HUES64 (cell line): ENCODE results near the gene EPHB6. TPM values are rescaled to one million over a fixed set of nuclear protein-coding genes. Genes with fewer than 3 reads are reported as not detected.

Experiments
- H3K27ac ChIP-seq: 2 replicates; pipeline ENCODE4 v1.7.0; 2013; ENCODE audit warnings: low read depth, low read length, inconsistent platforms
- H3K27me3 ChIP-seq: 2 replicates; pipeline ENCODE4 v1.6.1; 2013; ENCODE audit warnings: mild to moderate bottlenecking, low read length; ENCODE audit not compliant: insufficient read depth
- H3K36me3 ChIP-seq: 2 replicates; pipeline ENCODE4 v1.6.1; 2013; ENCODE audit warnings: mild to moderate bottlenecking, low read length; ENCODE audit not compliant: insufficient read depth
- H3K4me1 ChIP-seq: 2 replicates; pipeline ENCODE4 v1.6.1; 2013; ENCODE audit warnings: mild to moderate bottlenecking, low read length, moderate library complexity; ENCODE audit not compliant: insufficient read depth
- H3K4me3 ChIP-seq: 2 replicates; pipeline ENCODE4 v1.5.1; 2013; ENCODE audit warnings: mild to moderate bottlenecking, low read length, moderate library complexity
- H3K9ac ChIP-seq: 2 replicates; pipeline ENCODE4 v1.6.1; 2013; ENCODE audit warnings: mild to moderate bottlenecking, low read depth, low read length
- H3K9me3 ChIP-seq: 2 replicates; pipeline ENCODE4 v1.6.1; 2013; ENCODE audit warnings: low read depth, low read length; ENCODE audit not compliant: insufficient read depth
- WGBS: fragments of 150-250, 120-280 bp; methylation state at CpG from one replicate; pipeline ENCODE4 v1.1.7; 2013; ENCODE audit warnings: missing lambda C conversion rate; 5-methylcytosine and 5-hydroxymethylcytosine counted together
- polyA plus RNA-seq, 2 experiments: library from polyadenylated mRNA; stranded (reverse); fragments of 50-300 nt; gene quantifications; one replicate each; pipeline ENCODE4 v1.2.3, GENCODE V29; 2013

The EPHB6 gene
- 6.9 TPM for polyA plus RNA-seq (2013, experiment 1 of 2)
- 8.6 TPM for polyA plus RNA-seq (2013, experiment 2 of 2)

DNA sequence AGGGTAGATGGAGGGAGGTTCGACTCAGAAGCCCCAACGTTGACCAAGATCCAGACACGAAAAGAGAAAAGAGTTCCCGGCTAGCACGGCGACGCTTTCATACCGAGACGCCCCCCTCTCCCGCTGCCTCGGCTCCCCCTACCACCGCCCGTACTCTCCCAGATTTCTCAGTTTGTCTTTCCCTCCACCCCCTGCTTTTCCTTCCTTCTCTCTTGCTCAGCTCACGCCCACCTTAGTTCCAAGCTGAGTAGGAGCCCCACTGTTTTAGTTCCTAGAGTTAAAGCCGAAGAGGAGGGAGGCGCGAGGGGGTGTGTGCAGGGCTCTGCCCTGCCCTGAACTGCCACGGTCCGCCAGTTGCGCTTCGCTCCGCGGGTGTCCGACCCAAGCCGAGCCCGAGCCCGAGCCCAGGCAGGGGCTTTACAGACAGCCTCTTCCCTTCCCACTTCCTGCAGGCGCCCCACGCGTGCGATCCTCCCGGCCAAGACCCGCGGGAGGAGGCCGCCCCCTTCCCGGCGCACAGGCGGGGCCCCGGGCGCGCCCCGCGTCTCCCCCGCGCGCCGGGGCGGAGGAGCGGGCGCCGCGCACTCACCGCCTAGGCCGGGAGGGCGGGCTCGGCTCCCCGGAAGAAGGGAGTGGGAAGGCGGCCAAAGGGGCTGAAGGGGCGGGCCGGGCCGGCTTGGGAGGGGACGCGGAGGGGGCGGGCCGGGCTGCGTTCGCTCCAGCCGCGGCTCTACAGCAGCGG is at the start of gene EPHB6:
Gene EPHB6, plus strand, starts transcription at position 705 of the 742 bp plus-strand sequence. CDS start 8,152 bp downstream, outside the sequence.
- Histone ChIP-seq H3K36me3 (no peaks in the 10 kb centered on the region), H3K27me3 (peaks cover 22% of the 10 kb centered on the region), H3K9ac (peak within 1 kb of the TSS; percentile 67), H3K4me1 (peaks cover 15% of the 10 kb centered on the region), H3K4me3 (peak within 1 kb of the TSS; percentile 97), H3K27ac (no peak within 1 kb of the TSS), H3K9me3 (no peaks in the 10 kb centered on the region)
- under 1% methylated on average over 70 of the region's 70 CpGs for WGBS

DNA sequence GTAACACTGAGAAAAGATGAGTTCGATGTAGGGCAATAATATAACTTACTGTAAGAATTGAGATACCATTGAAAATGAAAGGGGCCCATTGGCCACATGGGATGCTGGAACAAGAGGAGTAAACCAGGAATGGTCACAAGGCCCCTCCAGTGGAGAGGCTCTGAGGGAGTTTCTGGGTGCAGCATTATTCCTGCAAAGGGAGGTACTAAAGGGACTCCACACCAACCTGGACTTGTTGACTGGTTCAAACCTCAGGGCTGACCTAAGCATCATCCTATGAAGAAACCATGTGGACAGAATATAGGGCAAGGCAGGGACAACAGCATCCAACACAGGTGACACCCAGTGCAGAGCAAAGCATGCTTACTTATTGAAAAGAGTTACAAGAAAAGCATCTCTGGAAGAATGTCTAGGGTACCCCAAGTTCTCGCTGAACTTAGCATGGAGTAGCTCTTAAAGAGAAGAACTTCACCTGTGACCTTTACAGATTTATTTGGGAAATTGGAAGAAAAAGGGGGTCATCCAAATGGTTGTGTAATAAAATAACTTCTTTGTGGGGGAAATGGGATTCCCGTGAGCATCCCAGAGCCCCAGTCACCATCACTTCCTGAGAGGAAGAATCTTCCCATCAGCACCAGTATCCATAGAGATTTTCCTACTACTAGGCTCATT is 49.4 kb upstream of the EPHB6 start:
- Histone ChIP-seq H3K9me3 (no peaks in the 10 kb centered on the region), H3K4me1 (no peaks in the 10 kb centered on the region), H3K36me3 (peaks cover 4% of the 10 kb centered on the region; the same call in 1 of the 2 replicates), H3K27ac (no peak overlapping the region), H3K4me3 (no peak overlapping the region), H3K9ac (no peak overlapping the region), H3K27me3 (peaks cover 7% of the 10 kb centered on the region)
- 92% methylated on average over 2 of the region's 3 CpGs for WGBS

DNA sequence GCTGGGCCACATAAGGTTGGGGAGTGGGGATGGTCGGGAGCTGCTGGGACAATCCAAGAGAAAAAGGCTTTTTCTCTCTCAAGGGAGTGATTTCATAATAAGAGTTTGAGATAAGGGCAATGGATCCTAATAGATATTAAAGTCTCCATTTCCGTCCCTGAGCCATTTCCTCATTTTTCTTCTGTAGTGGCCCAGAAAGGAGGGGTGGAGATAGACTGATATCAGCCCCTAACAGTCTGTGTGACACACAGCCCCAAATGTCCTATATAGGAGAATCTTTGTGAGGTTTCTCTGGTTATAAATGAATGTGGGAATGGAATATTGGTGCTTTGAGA is 48.9 kb upstream of the EPHB6 start:
- H3K9me3 ChIP-seq = no peaks in the 10 kb centered on the region
- 79% methylated on average over 2 of the region's 2 CpGs for WGBS
- no peak overlapping the region for H3K27ac ChIP-seq
- no peaks in the 10 kb centered on the region for H3K4me1 ChIP-seq
- peaks cover 4% of the 10 kb centered on the region; the same call in 1 of the 2 replicates for H3K36me3 ChIP-seq
- 0 out of 2 replicates have a peak, but pooled peaks cover 4% of the 10 kb centered on the region for H3K27me3 ChIP-seq
- no peak overlapping the region for H3K9ac ChIP-seq
- no peak overlapping the region for H3K4me3 ChIP-seq

DNA sequence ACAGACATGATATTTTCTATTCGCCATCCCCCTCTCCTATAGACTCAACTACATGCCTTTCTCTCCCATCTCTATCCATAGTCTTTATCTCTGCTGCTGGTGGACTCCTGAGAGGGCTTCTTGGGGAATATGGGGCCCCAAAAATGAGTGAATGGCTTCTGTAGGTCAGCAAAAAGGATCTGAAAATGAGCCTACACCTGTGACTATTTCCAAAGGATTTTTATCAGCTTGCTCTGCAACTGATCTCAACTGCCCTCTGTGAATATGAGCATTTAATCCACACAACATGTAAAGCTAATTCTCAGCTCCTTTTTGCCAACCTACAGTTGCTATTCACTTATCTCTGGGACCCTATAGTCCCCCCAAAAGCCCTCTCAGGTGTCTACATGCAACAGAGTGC is 47.9 kb upstream of the EPHB6 start:
- Histone ChIP-seq H3K36me3 (peaks cover 4% of the 10 kb centered on the region; the same call in 1 of the 2 replicates), H3K27me3 (no peaks in the 10 kb centered on the region), H3K27ac (no peak overlapping the region), H3K9ac (no peak overlapping the region), H3K4me3 (no peak overlapping the region), H3K9me3 (no peaks in the 10 kb centered on the region), H3K4me1 (peaks cover 1% of the 10 kb centered on the region; the same call in 1 of the 2 replicates)
- WGBS = 100% methylated on average over 1 of the region's 1 CpG

- 94% methylated on average over 3 of the region's 3 CpGs for WGBS
- H3K9me3 ChIP-seq = no peaks in the 10 kb centered on the region
- no peaks in the 10 kb centered on the region; the same call in 1 of the 2 replicates for H3K36me3 ChIP-seq
- H3K27ac ChIP-seq = no peak overlapping the region
- no peak overlapping the region for H3K4me3 ChIP-seq
- H3K27me3 ChIP-seq = no peaks in the 10 kb centered on the region
- H3K9ac ChIP-seq = no peak overlapping the region
- H3K4me1 ChIP-seq = peaks cover 11% of the 10 kb centered on the region
Measured at GRCh38 chr7:142807855-142808460, 46.9 kb upstream of the EPHB6 start.

- Histone ChIP-seq H3K9me3 (no peaks in the 10 kb centered on the region), H3K36me3 (no peaks in the 10 kb centered on the region), H3K27me3 (no peaks in the 10 kb centered on the region), H3K4me1 (peaks cover 14% of the 10 kb centered on the region), H3K9ac (no peak overlapping the region), H3K4me3 (no peak overlapping the region), H3K27ac (no peak overlapping the region)
Measured at GRCh38 chr7:142808461-142808801, 46.4 kb upstream of the EPHB6 start.

GRCh38 chr7:142808802-142809583 is 45.9 kb upstream of the EPHB6 start:
- Histone ChIP-seq H3K27me3 (no peaks in the 10 kb centered on the region), H3K9me3 (no peaks in the 10 kb centered on the region), H3K27ac (no peak overlapping the region), H3K9ac (no peak overlapping the region), H3K4me3 (no peak overlapping the region), H3K4me1 (peaks cover 19% of the 10 kb centered on the region), H3K36me3 (no peaks in the 10 kb centered on the region)
- 84% methylated on average over 5 of the region's 6 CpGs for WGBS

GRCh38 chr7:142809671-142810070 is 45.2 kb upstream of the EPHB6 start:
- peaks cover 26% of the 10 kb centered on the region for H3K4me1 ChIP-seq
- no peaks in the 10 kb centered on the region for H3K27me3 ChIP-seq
- H3K27ac ChIP-seq = no peak overlapping the region
- no peaks in the 10 kb centered on the region for H3K9me3 ChIP-seq
- H3K4me3 ChIP-seq = no peak overlapping the region
- H3K36me3 ChIP-seq = no peaks in the 10 kb centered on the region
- WGBS = 97% methylated on average over 2 of the region's 2 CpGs
- H3K9ac ChIP-seq = no peak overlapping the region

GRCh38 chr7:142811154-142811737 is 43.6 kb upstream of the EPHB6 start:
- Histone ChIP-seq H3K27me3 (no peaks in the 10 kb centered on the region), H3K9ac (no peak overlapping the region), H3K27ac (no peak overlapping the region), H3K4me1 (peaks cover 29% of the 10 kb centered on the region), H3K4me3 (no peak overlapping the region), H3K9me3 (no peaks in the 10 kb centered on the region), H3K36me3 (no peaks in the 10 kb centered on the region)
- WGBS = 45% methylated on average over 6 of the region's 6 CpGs

- peaks cover 29% of the 10 kb centered on the region for H3K4me1 ChIP-seq
- H3K36me3 ChIP-seq = no peaks in the 10 kb centered on the region
- no peaks in the 10 kb centered on the region for H3K9me3 ChIP-seq
- 0 out of 2 replicates have a peak overlapping the region, but pooled peaks have one; percentile 3 for H3K4me3 ChIP-seq
- H3K27me3 ChIP-seq = no peaks in the 10 kb centered on the region
- H3K27ac ChIP-seq = peak overlapping the region; percentile 55; the same call in 1 of the 2 replicates
- 66% methylated on average over 7 of the region's 7 CpGs for WGBS
- H3K9ac ChIP-seq = 0 out of 2 replicates have a peak overlapping the region, but pooled peaks have one; percentile 10
Measured at GRCh38 chr7:142812437-142813215, 42.2 kb upstream of the EPHB6 start.
